Measurements from ENCODE around the gene RAD51B. TPM values are rescaled to one million over a fixed set of nuclear protein-coding genes. Genes with fewer than 3 reads are reported as not detected.
"Not testable (repeated sequence)": the region's sequence is repeated elsewhere in the genome, so short reads cannot be mapped to it uniquely, and the experiment has no call there.

RAD51B gene
- total RNA-seq, 2 donors from 2014 or later: 42.6 to 50.0 TPM

- Mint-ChIP-seq H3K4me3 (no peak overlapping the region), H3K27me3 (ENCODE audit: low read depth) (no peaks in the 10 kb centered on the region), H3K36me3 (ENCODE audit: insufficient read depth in 2 of 2) (no peaks in the 10 kb centered on the region), H3K27ac (no peak overlapping the region), H3K9me3 (no peaks in the 10 kb centered on the region), H3K4me1 (ENCODE audit: low read depth) (no peaks in the 10 kb centered on the region)
- DNase-seq: no peak
- ATAC-seq (replicated peaks in 1 of 2): no peak
These were observed 260.5 kb downstream of the RAD51B start for GRCh38 chr14:68079941-68080697.

- Mint-ChIP-seq H3K36me3 (ENCODE audit: insufficient read depth in 2 of 2) (no peaks in the 10 kb centered on the region), H3K9me3 (no peaks in the 10 kb centered on the region), H3K27me3 (ENCODE audit: low read depth) (no peaks in the 10 kb centered on the region), H3K4me3 (no peak overlapping the region), H3K27ac (no peak overlapping the region), H3K4me1 (ENCODE audit: low read depth) (no peaks in the 10 kb centered on the region)
- DNase-seq (no peak), ATAC-seq (replicated peaks in 1 of 2) (no peak)
These were observed 261.9 kb downstream of the RAD51B start for GRCh38 chr14:68081489-68081888.

- Mint-ChIP-seq H3K36me3 (ENCODE audit: insufficient read depth in 2 of 2) (no peaks in the 10 kb centered on the region), H3K4me1 (ENCODE audit: low read depth) (no peaks in the 10 kb centered on the region), H3K27me3 (ENCODE audit: low read depth) (no peaks in the 10 kb centered on the region), H3K9me3 (no peaks in the 10 kb centered on the region), H3K27ac (no peak overlapping the region), H3K4me3 (no peak overlapping the region)
- DNase-seq (no peak), ATAC-seq (replicated peaks in 1 of 2) (no peak)
These were observed 263.2 kb downstream of the RAD51B start for GRCh38 chr14:68082698-68083291.

GRCh38 chr14:68084256-68084655, 264.7 kb downstream of the RAD51B start:
- Mint-ChIP-seq H3K4me1 (ENCODE audit: low read depth) (peaks cover 12% of the 10 kb centered on the region), H3K36me3 (ENCODE audit: insufficient read depth in 2 of 2) (no peaks in the 10 kb centered on the region)

GRCh38 chr14:68085742-68086141, 266.2 kb downstream of the RAD51B start:
- DNase-seq (no peak), ATAC-seq (replicated peaks in 1 of 2) (no peak)
- Mint-ChIP-seq H3K4me1 (ENCODE audit: low read depth) (peaks cover 15% of the 10 kb centered on the region), H3K9me3 (no peaks in the 10 kb centered on the region), H3K36me3 (ENCODE audit: insufficient read depth in 2 of 2) (no peaks in the 10 kb centered on the region), H3K27ac (no peak overlapping the region), H3K27me3 (ENCODE audit: low read depth) (no peaks in the 10 kb centered on the region), H3K4me3 (no peak overlapping the region)

More at GRCh38 chr14:68084256-68084655, 264.7 kb downstream of the RAD51B start:
- no peak for ATAC-seq (replicated peaks in 1 of 2)
- Mint-ChIP-seq H3K27ac (no peak overlapping the region), H3K4me3 (no peak overlapping the region), H3K27me3 (ENCODE audit: low read depth) (no peaks in the 10 kb centered on the region), H3K9me3 (no peaks in the 10 kb centered on the region)
- DNase-seq: no peak

- ATAC-seq (replicated peaks in 1 of 2) (no peak), DNase-seq (no peak)
- no peak overlapping the region for H3K27ac Mint-ChIP-seq
- peaks cover 15% of the 10 kb centered on the region for H3K4me1 Mint-ChIP-seq (ENCODE audit: low read depth)
- peaks cover 0 to 1% of the 10 kb centered on the region in 2 donors for H3K9me3 Mint-ChIP-seq
- H3K36me3 Mint-ChIP-seq (ENCODE audit: insufficient read depth in 2 of 2): peaks cover 4 to 7% of the 10 kb centered on the region in 2 donors
- no peaks in the 10 kb centered on the region for H3K27me3 Mint-ChIP-seq (ENCODE audit: low read depth)
- peak overlapping the region in 1 of 2 donors; percentile 36 for H3K4me3 Mint-ChIP-seq
These were observed 268.9 kb downstream of the RAD51B start for GRCh38 chr14:68088451-68088854.

GRCh38 chr14:68089146-68089731, 269.7 kb downstream of the RAD51B start:
- Mint-ChIP-seq H3K36me3 (ENCODE audit: insufficient read depth in 2 of 2) (peaks cover 4 to 7% of the 10 kb centered on the region in 2 donors), H3K9me3 (peaks cover 0 to 1% of the 10 kb centered on the region in 2 donors), H3K4me1 (ENCODE audit: low read depth) (peaks cover 23% of the 10 kb centered on the region), H3K27ac (no peak overlapping the region), H3K27me3 (ENCODE audit: low read depth) (no peaks in the 10 kb centered on the region), H3K4me3 (peak overlapping the region in 1 of 2 donors; percentile 18)
- DNase-seq (no peak), ATAC-seq (replicated peaks in 1 of 2) (peak in 1 of 2 donors; percentile 21)

GRCh38 chr14:68094158-68094557, 274.6 kb downstream of the RAD51B start:
- Mint-ChIP-seq H3K4me3 (no peak overlapping the region), H3K4me1 (ENCODE audit: low read depth) (peaks cover 14% of the 10 kb centered on the region), H3K9me3 (peaks cover 1 to 5% of the 10 kb centered on the region in 2 donors), H3K27ac (no peak overlapping the region), H3K36me3 (ENCODE audit: insufficient read depth in 2 of 2) (peaks cover 11 to 16% of the 10 kb centered on the region in 2 donors), H3K27me3 (ENCODE audit: low read depth) (no peaks in the 10 kb centered on the region)
- no peak for DNase-seq
- peak in 1 of 2 donors; percentile 33 for ATAC-seq (replicated peaks in 1 of 2)

GRCh38 chr14:68094752-68095151, 275.2 kb downstream of the RAD51B start:
- no peak for DNase-seq
- Mint-ChIP-seq H3K27me3 (ENCODE audit: low read depth) (no peaks in the 10 kb centered on the region), H3K4me3 (no peak overlapping the region), H3K9me3 (peaks cover 5 to 7% of the 10 kb centered on the region in 2 donors), H3K36me3 (ENCODE audit: insufficient read depth in 2 of 2) (peaks cover 11 to 21% of the 10 kb centered on the region in 2 donors), H3K4me1 (ENCODE audit: low read depth) (peaks cover 9% of the 10 kb centered on the region), H3K27ac (no peak overlapping the region)
- ATAC-seq (replicated peaks in 1 of 2): no peak

GRCh38 chr14:68097727-68098126, 278.1 kb downstream of the RAD51B start:
- DNase-seq (no peak), ATAC-seq (replicated peaks in 1 of 2) (no peak)
- H3K9me3 Mint-ChIP-seq: peaks cover 19 to 22% of the 10 kb centered on the region in 2 donors
- peaks cover 9% of the 10 kb centered on the region for H3K4me1 Mint-ChIP-seq (ENCODE audit: low read depth)
- no peak overlapping the region for H3K27ac Mint-ChIP-seq
- peaks cover 20 to 36% of the 10 kb centered on the region in 2 donors for H3K36me3 Mint-ChIP-seq (ENCODE audit: insufficient read depth in 2 of 2)
- H3K4me3 Mint-ChIP-seq: no peak overlapping the region
- no peaks in the 10 kb centered on the region for H3K27me3 Mint-ChIP-seq (ENCODE audit: low read depth)

- peaks cover 21 to 41% of the 10 kb centered on the region in 2 donors for H3K36me3 Mint-ChIP-seq (ENCODE audit: insufficient read depth in 2 of 2)
These were observed 279.3 kb downstream of the RAD51B start for GRCh38 chr14:68098834-68099233.

GRCh38 chr14:68099495-68100045, 280.0 kb downstream of the RAD51B start:
- Mint-ChIP-seq H3K4me1 (ENCODE audit: low read depth) (no peaks in the 10 kb centered on the region), H3K4me3 (no peak overlapping the region)
- ATAC-seq (replicated peaks in 1 of 2): no peak

More at GRCh38 chr14:68098834-68099233, 279.3 kb downstream of the RAD51B start:
- H3K9me3 Mint-ChIP-seq: peaks cover 20 to 22% of the 10 kb centered on the region in 2 donors
- H3K27me3 Mint-ChIP-seq (ENCODE audit: low read depth): no peaks in the 10 kb centered on the region
- H3K27ac Mint-ChIP-seq: no peak overlapping the region
- ATAC-seq (replicated peaks in 1 of 2): no peak
- no peak for DNase-seq
- peaks cover 6% of the 10 kb centered on the region for H3K4me1 Mint-ChIP-seq (ENCODE audit: low read depth)
- no peak overlapping the region for H3K4me3 Mint-ChIP-seq

GRCh38 chr14:68101715-68102301, 282.2 kb downstream of the RAD51B start:
- peaks cover 20 to 22% of the 10 kb centered on the region in 2 donors for H3K9me3 Mint-ChIP-seq
- H3K27ac Mint-ChIP-seq; H3K4me3 Mint-ChIP-seq; ATAC-seq (replicated peaks in 1 of 2); DNase-seq; H3K4me1 Mint-ChIP-seq (ENCODE audit: low read depth); H3K27me3 Mint-ChIP-seq (ENCODE audit: low read depth): not testable (repeated sequence)
- H3K36me3 Mint-ChIP-seq (ENCODE audit: insufficient read depth in 2 of 2): peaks cover 21 to 41% of the 10 kb centered on the region in 2 donors

More at GRCh38 chr14:68099495-68100045, 280.0 kb downstream of the RAD51B start:
- no peak overlapping the region for H3K27ac Mint-ChIP-seq
- H3K36me3 Mint-ChIP-seq (ENCODE audit: insufficient read depth in 2 of 2): peaks cover 21 to 41% of the 10 kb centered on the region in 2 donors
- DNase-seq: no peak
- H3K9me3 Mint-ChIP-seq: peaks cover 20 to 22% of the 10 kb centered on the region in 2 donors
- H3K27me3 Mint-ChIP-seq (ENCODE audit: low read depth): no peaks in the 10 kb centered on the region
